Osteoblast (primary cell): Measurements from ENCODE around the gene KLK14. TPM values are rescaled to one million over a fixed set of nuclear protein-coding genes. Genes with fewer than 3 reads are reported as not detected.

Experiments used
- DNase-seq: peaks from one replicate; pipeline ENCODE4 v3.0.0; 2011; ENCODE audit warnings: low spot score, mixed read lengths; ENCODE audit not compliant: insufficient read length; ENCODE audit errors: missing footprints
- H2AFZ ChIP-seq: 2 replicates; pipeline ENCODE4 v1.6.0; 2011; ENCODE audit warnings: mild to moderate bottlenecking, low read length
- H3K27ac ChIP-seq: 2 replicates; pipeline ENCODE4 v1.5.1; 2011; ENCODE audit warnings: mild to moderate bottlenecking, low read depth, low read length, moderate library complexity
- H3K27me3 ChIP-seq: 2 replicates; pipeline ENCODE4 v1.6.0; 2012; ENCODE audit warnings: mild to moderate bottlenecking, control low read depth, inconsistent platforms, low read length, moderate library complexity; ENCODE audit not compliant: insufficient read depth
- H3K36me3 ChIP-seq: 2 replicates; pipeline ENCODE4 v1.5.1; 2011; ENCODE audit warnings: mild to moderate bottlenecking, low read length, control low read depth, moderate library complexity; ENCODE audit not compliant: insufficient read depth
- H3K4me1 ChIP-seq: 2 replicates; pipeline ENCODE4 v1.5.1; 2011; ENCODE audit warnings: mild to moderate bottlenecking, low read length, control low read depth, moderate library complexity; ENCODE audit not compliant: insufficient read depth
- H3K4me2 ChIP-seq: 2 replicates; pipeline ENCODE4 v1.6.0; 2011; ENCODE audit warnings: mild to moderate bottlenecking, low read length; ENCODE audit not compliant: insufficient read depth
- H3K4me3 ChIP-seq: fragments of 200-600 bp; sonication (generic); 3 replicates; pipeline ENCODE4 v1.5.1; 2012; ENCODE audit warnings: mild to moderate bottlenecking, low read length, inconsistent platforms; ENCODE audit not compliant: insufficient read depth
- H3K79me2 ChIP-seq: 2 replicates; pipeline ENCODE4 v1.6.0; 2012; ENCODE audit warnings: mild to moderate bottlenecking, low read length, control low read depth, inconsistent platforms; ENCODE audit not compliant: insufficient read depth
- H3K9me3 ChIP-seq: 2 replicates; pipeline ENCODE4 v1.5.1; 2011; ENCODE audit warnings: low read depth, low read length, control low read depth
- H4K20me1 ChIP-seq: 2 replicates; pipeline ENCODE4 v1.6.0; 2012; ENCODE audit warnings: mild to moderate bottlenecking, low read length, control low read depth; ENCODE audit not compliant: insufficient read depth
- total RNA-seq: library from RNA; depleted of rRNA; stranded (reverse); fragments of >200 nt; gene quantifications from 2 replicates; pipeline ENCODE4 v1.2.3, GENCODE V29; 2012
- TF ChIP-seq, protein P1 (sequence below): IDR thresholded peaks from 2 replicates; pipeline ENCODE4 v1.5.1; 2011; ENCODE audit warnings: mild to moderate bottlenecking, low read depth, low read length, moderate library complexity; ENCODE audit errors: extremely low read depth

The KLK14 gene
- total RNA-seq, 1 donor, result not detected

- Histone ChIP-seq H4K20me1 (no peaks in the 10 kb centered on the region), H3K27ac (no peak overlapping the region), H2AFZ (no peak overlapping the region), H3K4me3 (no peak overlapping the region), H3K4me1 (no peaks in the 10 kb centered on the region), H3K4me2 (no peak overlapping the region), H3K79me2 (no peaks in the 10 kb centered on the region), H3K36me3 (no peaks in the 10 kb centered on the region), H3K9me3 (no peaks in the 10 kb centered on the region), H3K27me3 (no peaks in the 10 kb centered on the region)
- peak; percentile 67 for DNase-seq
- TF ChIP-seq, protein P1, sequence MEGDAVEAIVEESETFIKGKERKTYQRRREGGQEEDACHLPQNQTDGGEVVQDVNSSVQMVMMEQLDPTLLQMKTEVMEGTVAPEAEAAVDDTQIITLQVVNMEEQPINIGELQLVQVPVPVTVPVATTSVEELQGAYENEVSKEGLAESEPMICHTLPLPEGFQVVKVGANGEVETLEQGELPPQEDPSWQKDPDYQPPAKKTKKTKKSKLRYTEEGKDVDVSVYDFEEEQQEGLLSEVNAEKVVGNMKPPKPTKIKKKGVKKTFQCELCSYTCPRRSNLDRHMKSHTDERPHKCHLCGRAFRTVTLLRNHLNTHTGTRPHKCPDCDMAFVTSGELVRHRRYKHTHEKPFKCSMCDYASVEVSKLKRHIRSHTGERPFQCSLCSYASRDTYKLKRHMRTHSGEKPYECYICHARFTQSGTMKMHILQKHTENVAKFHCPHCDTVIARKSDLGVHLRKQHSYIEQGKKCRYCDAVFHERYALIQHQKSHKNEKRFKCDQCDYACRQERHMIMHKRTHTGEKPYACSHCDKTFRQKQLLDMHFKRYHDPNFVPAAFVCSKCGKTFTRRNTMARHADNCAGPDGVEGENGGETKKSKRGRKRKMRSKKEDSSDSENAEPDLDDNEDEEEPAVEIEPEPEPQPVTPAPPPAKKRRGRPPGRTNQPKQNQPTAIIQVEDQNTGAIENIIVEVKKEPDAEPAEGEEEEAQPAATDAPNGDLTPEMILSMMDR, result no peak
These were observed 3.6 kb upstream of the KLK14 start for GRCh38 chr19:51086153-51086850.

DNA sequence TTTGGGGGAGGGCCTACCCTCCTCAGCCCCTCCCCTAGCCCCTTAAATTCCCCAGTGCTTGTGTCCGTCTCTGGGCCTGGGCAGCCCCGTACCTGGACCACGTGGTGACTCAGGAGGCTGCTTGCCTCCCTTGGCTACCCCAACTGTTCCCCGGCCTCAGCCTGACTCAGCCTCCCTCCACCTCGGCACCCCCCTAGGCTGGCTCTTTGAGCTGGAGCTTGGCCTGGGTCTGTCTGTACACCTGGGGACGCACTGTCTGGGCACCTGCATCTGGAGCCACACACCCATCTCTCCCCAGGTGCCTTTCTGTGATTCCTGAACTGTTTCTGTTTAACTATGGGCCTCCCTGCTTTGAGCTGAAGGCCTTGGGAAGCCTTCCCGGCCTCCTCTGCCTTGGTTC, 1.8 kb upstream of the KLK14 start:
- no peaks in the 10 kb centered on the region for H3K36me3 ChIP-seq
- H3K27ac ChIP-seq, result no peak overlapping the region
- H3K9me3 ChIP-seq, result no peaks in the 10 kb centered on the region
- TF ChIP-seq, protein P1, result no peak
- H3K27me3 ChIP-seq, result no peaks in the 10 kb centered on the region
- H3K4me3 ChIP-seq, result no peak overlapping the region
- no peaks in the 10 kb centered on the region for H3K4me1 ChIP-seq
- DNase-seq, result peak; percentile 67
- no peaks in the 10 kb centered on the region for H4K20me1 ChIP-seq
- no peak overlapping the region for H2AFZ ChIP-seq
- no peaks in the 10 kb centered on the region for H3K79me2 ChIP-seq
- no peak overlapping the region for H3K4me2 ChIP-seq

DNA sequence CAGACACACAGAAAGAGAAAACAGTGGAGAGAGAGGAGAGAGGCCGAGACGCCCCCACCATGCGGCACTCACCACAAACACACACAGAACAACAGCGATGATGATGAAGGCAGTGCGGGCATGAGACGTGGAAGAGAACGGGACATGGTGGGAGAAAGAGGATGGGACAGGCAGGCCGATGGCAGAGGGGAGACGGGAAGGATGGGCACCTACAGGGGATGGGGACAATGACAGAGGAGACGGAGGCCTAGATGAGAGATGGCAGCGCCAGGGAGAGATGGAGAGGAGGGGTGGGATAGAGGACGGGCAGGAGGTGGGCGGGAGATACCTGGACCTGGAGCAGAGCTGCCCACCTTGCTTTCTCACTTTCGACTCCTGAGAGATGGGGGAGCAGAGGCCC, 1.1 kb upstream of the KLK14 start:
- H3K9me3 ChIP-seq, result no peaks in the 10 kb centered on the region
- H3K4me3 ChIP-seq, result no peak overlapping the region
- H3K79me2 ChIP-seq, result no peaks in the 10 kb centered on the region
- H3K4me2 ChIP-seq, result no peak overlapping the region
- TF ChIP-seq, protein P1, result no peak
- H3K27ac ChIP-seq, result no peak overlapping the region
- H2AFZ ChIP-seq, result no peak overlapping the region
- no peaks in the 10 kb centered on the region for H3K27me3 ChIP-seq
- DNase-seq, result peak; percentile 35
- no peaks in the 10 kb centered on the region for H4K20me1 ChIP-seq
- no peaks in the 10 kb centered on the region for H3K36me3 ChIP-seq
- no peaks in the 10 kb centered on the region for H3K4me1 ChIP-seq

DNA sequence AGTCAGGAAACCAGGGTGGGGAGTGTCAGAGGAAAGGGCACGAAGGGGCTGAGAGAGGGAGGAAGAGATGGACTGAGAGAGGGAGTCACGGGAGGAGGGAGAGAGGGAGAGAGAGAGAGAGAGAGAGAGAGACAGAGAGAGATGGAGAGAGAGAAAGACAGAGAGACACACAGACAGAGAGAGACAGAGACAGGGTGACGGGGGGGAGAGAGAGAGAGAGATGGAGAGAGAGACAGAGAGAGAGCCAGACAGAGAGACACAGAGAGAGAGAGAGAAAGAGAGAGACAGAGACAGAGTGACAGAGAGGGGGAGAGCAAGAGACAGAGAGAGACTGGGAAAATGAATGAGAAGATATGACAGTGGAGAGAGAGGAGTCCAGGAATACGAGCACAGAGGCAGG, 494 bp upstream of the KLK14 start:
- H3K4me3 ChIP-seq, result no peak overlapping the region
- H3K36me3 ChIP-seq, result no peaks in the 10 kb centered on the region
- H2AFZ ChIP-seq, result no peak overlapping the region
- H3K4me2 ChIP-seq, result no peak overlapping the region
- H3K4me1 ChIP-seq, result no peaks in the 10 kb centered on the region
- no peak for DNase-seq
- no peaks in the 10 kb centered on the region for H3K9me3 ChIP-seq
- H4K20me1 ChIP-seq, result no peaks in the 10 kb centered on the region
- no peak overlapping the region for H3K27ac ChIP-seq
- no peaks in the 10 kb centered on the region for H3K27me3 ChIP-seq
- no peaks in the 10 kb centered on the region for H3K79me2 ChIP-seq
- TF ChIP-seq, protein P1, result no peak
